GOT3 (cell line): ENCODE results near the gene MYEOV.

ENCODE experiments used
- DNase-seq: peaks from one replicate; lab custom pipeline; 2025; ENCODE audit warnings: mixed read lengths; lab: John Stamatoyannopoulos, UW

MYEOV gene

DNA sequence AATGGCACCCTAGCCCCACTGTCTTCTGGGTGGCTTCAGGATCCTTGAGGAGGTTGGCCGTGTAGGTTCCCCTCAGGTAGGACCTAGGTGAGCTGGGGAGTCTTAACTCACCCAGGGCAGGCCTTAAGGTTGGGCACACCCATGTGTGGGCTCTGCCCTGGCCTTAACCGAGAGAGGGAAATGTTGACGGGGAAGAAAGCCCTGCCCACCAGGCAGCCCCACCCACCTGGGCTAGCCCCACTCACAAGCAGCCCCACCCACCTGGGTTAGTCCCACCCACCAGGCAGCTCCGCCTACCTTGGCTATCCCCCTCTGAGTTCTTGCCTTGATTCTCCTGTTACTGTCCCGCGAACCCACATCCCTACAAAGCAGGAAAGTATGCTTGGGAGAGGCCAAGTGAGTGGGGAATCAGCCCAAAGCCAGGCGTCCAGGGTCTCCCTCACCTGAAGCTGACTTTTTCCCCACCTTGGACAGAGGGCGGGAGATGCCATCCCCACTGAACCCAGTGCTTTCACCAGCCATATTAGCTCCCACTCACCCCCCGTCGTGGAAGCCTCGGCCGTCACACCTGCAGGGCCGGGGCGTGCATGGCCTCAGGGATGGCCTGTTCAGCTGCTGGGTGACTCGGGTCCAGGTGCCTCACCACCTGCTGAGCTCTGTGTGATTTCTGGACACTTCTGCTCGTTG, at the start of gene MYEOV:
Gene MYEOV (plus strand): TSS at position 337 of the 687 bp plus-strand sequence. CDS start 1,200 bp downstream, outside the sequence.
- no peak for DNase-seq

DNA sequence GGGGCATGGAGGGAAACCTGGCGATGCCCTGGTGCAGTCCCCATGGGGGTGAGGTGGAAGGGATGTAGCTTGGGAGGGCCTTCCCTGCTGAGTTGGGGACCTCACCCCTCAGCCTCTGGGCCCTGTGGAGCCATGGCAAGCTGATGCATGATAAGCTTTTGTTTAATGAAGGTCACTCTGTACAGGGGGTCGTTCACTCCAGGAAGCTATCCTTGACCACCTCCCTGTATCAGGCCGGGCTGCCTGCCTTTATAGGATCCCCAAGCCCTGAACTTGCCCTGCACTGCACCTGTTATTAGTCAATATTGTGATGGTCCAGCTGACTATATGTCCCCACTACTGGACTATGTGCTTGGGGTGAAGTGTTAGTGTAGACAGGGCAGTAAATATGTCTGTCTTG, 49.7 kb upstream of the MYEOV start:
- DNase-seq, result no peak

DNA sequence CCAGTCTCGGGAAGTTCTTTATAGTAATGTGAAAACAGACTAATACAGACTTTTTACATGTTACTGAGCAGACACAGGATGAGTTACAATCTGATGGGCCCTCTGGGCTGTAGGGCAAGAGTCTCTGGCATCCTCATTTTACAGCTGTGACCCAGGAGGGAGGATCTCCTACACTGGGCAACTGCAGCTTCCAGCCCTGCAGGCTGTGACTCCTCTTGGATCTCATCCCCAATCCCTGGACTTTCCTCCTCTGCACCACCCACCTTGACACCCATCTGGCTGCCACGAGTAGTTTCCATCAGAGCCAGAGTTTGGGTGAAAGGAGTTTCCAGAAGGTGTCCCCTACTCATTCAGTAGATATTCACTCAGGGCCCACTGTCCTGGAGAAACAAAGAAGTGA, 48.9 kb upstream of the MYEOV start:
- no peak for DNase-seq

GRCh38 chr11:69245491-69246345, 48.2 kb upstream of the MYEOV start:
- no peak for DNase-seq

DNA sequence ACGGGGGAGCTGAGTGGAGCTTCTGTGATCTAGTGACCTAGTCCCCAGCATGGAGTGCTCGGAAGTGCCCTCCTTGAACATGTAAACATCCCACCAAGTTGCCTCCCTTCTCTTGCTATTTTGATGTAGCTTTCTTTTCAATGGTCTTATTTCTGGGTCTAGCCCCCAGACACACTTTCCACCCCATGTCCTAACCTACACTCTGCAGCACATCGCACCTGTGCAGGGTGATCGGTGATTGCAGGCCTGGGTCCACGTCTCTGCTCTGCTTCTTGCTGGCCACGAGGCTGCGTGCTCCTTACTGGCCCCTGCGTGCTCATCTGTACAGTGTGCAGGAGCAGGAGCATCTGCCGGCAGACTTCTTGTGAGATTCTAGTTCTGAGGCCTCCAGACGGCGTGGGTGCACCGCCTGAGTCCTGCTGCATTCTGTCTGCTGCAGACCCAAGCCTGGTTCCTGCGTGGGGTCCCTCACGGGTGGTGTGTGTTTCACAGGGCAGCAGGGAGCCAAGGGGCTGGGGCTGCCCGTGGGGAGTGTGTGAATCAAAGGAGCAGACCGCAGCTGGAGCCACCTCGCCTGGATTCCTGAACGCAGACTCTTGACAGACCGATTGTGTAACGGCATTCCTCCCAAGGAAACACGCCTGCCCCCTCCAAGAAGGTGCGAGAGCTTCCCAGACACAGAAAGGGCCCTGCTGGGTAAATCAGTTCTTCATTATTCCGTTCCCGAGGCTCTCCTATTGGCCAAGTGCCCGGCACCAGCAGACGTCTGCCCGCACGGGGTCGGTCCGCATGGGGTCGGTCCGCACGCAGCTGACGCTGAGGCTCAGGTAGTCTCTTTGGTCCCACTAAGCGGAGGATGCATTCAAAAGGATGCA, 44.4 kb upstream of the MYEOV start:
- DNase-seq, result no peak

DNA sequence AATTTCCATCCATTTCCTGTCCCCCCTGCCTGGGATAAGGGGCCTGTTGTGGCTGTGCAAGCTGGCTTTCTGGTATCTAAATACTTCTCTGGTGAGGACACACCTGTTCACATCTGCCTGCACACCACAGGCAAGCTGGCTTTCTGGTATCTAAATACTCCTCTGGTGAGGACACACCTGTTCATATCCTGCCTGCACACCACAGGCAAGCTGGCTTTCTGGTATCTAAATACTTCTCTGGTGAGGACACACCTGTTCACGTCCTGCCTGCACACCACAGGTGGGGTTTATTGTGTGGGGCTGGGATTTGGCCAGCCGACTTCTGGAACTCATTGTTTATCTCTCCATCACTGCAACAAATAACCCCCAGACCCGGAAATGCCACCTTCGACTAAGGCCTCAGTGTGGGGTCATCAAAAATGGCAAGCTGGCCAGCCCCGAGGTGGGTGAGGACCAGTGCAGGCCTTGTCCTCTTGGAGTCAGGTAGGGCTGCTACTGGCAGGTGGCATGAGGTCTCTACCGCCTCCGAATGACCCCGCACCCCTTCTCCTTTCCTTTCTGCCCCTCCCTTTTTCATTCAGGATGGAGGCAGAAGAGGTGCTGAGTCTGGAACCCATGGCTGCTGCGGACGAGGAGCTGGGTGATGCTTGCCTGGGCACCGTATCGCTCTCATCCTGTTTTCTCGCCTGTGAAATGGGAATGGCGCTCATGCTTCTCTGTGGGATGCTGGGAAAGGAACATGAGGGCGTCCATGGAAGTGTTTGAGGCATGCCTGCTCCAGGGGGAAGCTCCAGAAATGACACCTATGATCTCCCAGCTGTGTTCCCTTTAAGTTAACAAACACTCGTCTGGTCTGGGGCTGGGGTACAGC, 43.5 kb upstream of the MYEOV start:
- no peak for DNase-seq

DNA sequence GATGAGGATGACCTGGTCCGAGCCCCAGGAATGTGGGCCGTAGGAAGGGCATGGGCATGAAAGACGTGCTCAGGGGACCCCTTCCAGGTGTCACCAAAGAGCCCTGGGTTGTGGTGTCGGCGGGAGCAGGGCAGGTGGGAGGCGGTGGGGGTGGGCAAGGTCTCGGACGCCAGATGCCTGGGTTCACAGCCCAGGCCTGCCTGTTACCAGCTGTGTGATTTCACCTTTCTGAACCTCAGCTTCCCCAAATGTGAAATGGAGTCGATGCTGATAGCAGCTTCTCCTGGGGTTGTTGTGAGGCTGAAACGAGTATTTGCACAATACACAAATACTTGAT, 42.9 kb upstream of the MYEOV start:
- no peak for DNase-seq

- DNase-seq, result no peak
These were observed 42.1 kb upstream of the MYEOV start for GRCh38 chr11:69251639-69252489.

GRCh38 chr11:69252490-69252837, 41.5 kb upstream of the MYEOV start:
- no peak for DNase-seq

DNA sequence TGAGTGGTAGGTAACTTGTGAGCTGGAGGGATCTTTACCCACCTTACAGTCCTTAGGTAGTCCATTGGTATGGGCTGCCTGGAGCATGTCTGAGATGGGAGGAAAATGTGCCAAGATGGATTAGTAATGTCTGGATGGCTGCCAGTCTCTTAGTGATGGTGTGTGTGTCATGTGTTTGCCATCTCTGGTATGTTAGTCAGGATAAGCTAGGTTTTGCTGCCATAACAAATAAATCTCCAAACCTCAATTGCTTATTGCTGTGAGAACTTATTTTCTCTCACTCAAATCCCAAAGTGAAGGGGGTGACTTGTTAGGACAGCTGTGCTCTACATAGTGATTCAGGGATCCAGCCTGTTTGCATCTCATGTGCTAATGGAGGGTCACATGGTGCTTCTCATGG, 40.9 kb upstream of the MYEOV start:
- no peak for DNase-seq

DNA sequence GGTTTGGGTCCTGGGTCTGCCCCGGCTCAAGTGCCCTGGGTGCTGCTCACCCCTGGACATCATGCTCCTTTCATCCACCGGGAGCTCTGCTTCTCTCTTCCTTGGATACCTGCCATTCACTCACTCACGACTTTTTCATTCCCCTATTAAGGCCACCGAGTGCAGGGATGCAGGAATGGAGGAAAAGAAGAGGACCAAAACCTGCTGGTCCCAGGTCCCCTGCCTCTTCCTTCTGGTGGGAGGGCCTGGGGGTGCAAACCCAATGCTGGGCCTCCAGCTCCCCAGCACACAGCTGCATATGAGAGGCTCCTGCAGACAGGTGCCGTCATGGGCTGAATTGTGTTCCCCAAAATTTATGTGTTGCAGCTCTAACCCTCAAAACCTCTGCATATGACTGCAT, 36.8 kb upstream of the MYEOV start:
- DNase-seq, result no peak

DNA sequence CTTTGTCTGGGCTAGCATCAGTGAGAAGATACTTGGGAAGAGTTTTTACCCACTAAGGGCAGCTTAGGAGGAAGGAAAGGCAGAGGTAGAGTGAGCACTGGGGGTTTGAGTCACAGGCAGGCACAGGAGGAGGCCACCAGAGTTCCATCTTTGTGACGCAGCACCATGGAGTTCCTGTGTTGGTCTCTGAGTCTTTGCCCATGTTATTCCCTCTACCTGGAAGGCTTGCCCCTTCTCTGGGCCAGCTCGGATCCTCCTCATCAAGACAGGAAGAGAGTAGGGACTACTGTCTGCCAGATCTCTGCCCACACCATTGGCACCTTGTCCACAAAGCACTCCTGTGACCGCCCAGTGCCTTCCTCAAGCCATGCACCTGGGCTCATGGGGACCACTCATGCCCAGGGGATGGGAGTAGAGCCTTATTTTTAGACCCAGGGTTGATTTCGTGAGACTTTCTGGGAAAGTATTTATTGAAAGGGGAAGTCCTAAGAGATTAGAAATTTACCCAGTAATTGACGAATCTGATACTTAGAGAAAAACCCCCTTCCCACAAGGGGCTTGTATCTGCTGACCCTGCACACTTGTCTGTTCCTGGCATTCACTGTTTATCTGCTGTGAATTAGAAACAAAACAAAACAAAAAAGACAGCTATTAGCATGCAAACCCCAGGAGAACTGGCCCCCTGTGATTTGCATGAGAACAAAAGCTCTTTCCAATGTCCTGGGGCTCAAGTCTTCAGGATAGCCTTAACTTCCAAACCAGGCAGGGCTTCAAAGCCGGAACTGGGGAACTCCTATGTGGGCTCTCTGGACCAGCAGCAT, 35.9 kb upstream of the MYEOV start:
- DNase-seq, result no peak

DNA sequence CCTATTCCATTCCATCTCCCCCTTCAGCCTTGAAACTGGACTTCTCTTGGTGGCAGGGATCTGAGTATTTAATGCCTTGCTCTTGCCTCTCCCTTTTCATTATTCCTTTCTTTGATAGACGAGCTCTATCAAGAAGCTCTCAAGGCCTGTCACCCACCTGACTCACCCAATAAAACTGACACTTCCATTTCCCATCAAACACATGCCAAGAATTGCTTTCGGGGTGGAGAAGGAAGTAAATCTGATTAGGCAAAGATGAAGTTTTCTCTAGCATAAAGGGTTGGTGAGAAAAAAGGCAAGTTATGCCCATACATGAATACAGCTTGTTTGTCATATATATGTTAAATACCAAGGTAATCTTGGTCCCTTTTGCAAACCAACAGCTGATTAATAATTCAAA, 34.9 kb upstream of the MYEOV start:
- DNase-seq, result no peak

DNA sequence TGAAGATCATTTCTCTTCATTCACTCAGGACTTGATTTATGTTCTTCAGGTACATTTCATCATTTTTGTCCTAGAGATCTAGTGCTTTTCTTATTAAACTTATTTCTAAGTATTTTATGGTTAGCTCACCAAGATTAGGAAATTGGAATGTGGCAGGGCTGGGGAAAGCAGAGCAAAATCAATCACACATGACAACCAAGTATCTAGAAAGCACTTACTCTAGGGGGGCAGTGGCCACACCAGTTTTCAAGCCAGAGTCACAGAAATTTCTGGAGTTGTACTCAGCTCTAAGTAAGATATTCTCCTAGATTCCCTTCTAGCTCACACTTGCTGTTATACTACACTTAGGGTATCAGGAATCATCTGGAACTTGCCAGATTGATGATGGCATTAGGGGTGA, 33.3 kb upstream of the MYEOV start:
- no peak for DNase-seq

GRCh38 chr11:69261116-69261515, 32.8 kb upstream of the MYEOV start:
- DNase-seq, result no peak

DNA sequence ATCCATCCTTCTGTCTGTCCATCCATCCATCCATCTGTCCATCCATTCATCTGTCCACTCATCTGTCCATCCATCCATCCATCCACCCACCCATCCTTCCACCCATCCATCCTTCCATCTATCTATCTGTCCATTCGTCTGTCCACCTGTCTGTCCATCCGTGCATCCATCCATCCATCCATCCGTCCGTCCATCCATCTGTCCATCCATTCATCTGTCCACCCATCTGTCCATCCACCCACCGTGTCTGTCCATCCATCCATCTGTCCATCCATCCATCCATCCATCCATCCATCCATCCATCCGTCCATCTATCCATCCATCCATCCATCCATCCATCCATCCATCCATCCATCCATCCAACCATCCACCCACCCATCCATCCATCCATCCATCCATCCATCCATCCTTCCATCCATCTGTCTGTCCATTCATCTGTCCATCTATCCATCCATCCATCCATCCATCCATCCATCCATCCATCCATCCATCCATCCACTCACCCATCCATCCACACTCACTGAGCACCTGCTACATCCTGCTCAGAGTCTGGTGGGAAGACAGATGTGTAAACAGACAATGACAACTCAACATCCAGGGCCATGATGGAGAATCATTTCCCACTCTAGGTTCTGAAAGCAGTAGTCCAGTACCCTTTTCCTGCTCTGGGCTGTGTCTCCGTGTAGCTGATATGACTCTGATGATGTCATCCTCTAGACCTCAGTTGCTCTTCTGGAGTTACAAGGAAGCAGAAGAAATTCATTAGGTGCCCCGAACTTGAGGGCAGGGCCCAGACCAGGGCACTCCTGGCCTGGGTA, 30.8 kb upstream of the MYEOV start:
- DNase-seq, result no peak

- DNase-seq, result no peak
These were observed 30.3 kb upstream of the MYEOV start for GRCh38 chr11:69263736-69264052.

- DNase-seq, result no peak
These were observed 29.5 kb upstream of the MYEOV start for GRCh38 chr11:69264486-69264885.

DNA sequence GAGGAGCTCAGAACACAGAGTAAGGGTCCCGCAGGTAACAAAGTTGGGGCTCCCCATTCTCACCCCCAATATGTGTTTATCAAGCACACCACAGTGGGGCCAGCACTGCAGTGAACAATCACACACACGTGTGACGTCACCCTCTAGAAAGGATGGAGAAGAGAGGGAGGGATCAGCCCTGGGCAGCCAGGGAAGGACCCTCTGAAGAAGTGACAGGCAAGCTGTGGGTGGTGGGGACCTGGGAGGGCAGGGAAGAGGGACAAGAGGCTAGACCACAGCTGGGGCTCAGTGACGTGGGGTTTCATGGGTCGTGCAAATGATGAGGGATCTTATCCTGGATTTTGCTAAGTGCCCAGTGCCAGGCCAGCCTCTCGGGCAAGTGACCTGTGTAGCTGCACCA, 28.7 kb upstream of the MYEOV start:
- no peak for DNase-seq
